Measurements from ENCODE around the gene TF. TPM values are rescaled to one million over a fixed set of nuclear protein-coding genes. Genes with fewer than 3 reads are reported as not detected.

TF gene
- total RNA-seq, 1 donor from 2014 or later: 2.3 TPM

GRCh38 chr3:133747907-133748639, 1.9 kb downstream of the TF start:
- peaks cover 3% of the 10 kb centered on the region for H3K4me1 Mint-ChIP-seq (ENCODE audit: low read depth, unreplicated experiment)
- peaks cover 2% of the 10 kb centered on the region for H3K27me3 Mint-ChIP-seq (ENCODE audit: unreplicated experiment)
- no peak overlapping the region for H3K27ac Mint-ChIP-seq (ENCODE audit: unreplicated experiment)
- peaks cover 2% of the 10 kb centered on the region for H3K9me3 Mint-ChIP-seq (ENCODE audit: unreplicated experiment)
- peaks cover 9% of the 10 kb centered on the region for H3K36me3 Mint-ChIP-seq (ENCODE audit: unreplicated experiment)
- TF ChIP-seq, protein P1, sequence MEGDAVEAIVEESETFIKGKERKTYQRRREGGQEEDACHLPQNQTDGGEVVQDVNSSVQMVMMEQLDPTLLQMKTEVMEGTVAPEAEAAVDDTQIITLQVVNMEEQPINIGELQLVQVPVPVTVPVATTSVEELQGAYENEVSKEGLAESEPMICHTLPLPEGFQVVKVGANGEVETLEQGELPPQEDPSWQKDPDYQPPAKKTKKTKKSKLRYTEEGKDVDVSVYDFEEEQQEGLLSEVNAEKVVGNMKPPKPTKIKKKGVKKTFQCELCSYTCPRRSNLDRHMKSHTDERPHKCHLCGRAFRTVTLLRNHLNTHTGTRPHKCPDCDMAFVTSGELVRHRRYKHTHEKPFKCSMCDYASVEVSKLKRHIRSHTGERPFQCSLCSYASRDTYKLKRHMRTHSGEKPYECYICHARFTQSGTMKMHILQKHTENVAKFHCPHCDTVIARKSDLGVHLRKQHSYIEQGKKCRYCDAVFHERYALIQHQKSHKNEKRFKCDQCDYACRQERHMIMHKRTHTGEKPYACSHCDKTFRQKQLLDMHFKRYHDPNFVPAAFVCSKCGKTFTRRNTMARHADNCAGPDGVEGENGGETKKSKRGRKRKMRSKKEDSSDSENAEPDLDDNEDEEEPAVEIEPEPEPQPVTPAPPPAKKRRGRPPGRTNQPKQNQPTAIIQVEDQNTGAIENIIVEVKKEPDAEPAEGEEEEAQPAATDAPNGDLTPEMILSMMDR (IDR thresholded peaks at IDR 0.05; ENCODE audit: partially characterized antibody, unreplicated experiment): no peak
- H3K4me3 Mint-ChIP-seq (ENCODE audit: unreplicated experiment): no peak overlapping the region
- no peak for DNase-seq

DNA sequence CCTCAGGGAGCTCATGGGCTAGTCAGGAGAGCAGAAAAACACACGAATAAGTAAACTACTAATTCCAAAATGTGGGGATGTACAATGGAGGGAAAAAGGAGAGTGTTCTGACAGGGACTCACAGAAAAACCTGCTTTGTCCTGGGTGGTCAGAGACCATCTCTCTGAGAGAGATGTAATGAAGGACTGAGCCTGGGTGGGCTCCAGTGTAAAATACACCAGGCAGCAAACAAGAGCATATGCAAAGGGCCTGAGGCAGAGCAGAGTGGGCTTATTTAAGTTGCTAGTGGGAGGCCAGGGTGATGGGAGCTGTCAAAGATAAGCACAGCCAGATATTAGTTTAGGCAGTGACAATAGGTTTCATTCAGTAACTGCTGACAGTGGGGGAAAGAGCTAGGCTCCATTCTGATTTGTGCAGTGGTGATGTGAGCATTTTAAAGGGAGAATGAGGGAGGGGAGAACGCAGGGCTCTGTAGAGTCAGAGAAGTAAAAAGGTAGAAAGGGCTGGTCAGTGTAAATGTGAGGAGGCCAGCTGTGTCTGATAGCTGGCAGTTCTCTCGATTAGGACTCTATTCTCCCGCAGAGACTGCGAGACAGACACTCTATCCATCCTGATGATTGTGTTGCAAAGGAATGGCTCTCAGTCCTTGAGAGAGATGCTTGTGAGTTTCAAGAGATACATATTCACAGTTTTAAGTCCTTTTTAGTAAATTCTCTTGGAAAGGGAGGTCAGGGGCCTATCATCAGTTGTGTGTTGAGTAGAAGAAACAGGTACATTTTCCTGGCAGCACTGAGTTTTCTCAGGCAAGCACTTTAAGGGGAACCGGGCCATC, 3.5 kb downstream of the TF start:
- Mint-ChIP-seq H3K36me3 (ENCODE audit: unreplicated experiment) (peaks cover 5% of the 10 kb centered on the region), H3K27ac (ENCODE audit: unreplicated experiment) (peak overlapping the region; percentile 19), H3K9me3 (ENCODE audit: unreplicated experiment) (peaks cover 2% of the 10 kb centered on the region), H3K4me3 (ENCODE audit: unreplicated experiment) (no peak overlapping the region), H3K27me3 (ENCODE audit: unreplicated experiment) (peaks cover 3% of the 10 kb centered on the region), H3K4me1 (ENCODE audit: low read depth, unreplicated experiment) (peaks cover 3% of the 10 kb centered on the region)
- no peak for DNase-seq
- TF ChIP-seq, protein P1 (IDR thresholded peaks at IDR 0.05; ENCODE audit: partially characterized antibody, unreplicated experiment): no peak

- peaks cover 3% of the 10 kb centered on the region for H3K4me1 Mint-ChIP-seq (ENCODE audit: low read depth, unreplicated experiment)
- TF ChIP-seq, protein P1 (IDR thresholded peaks at IDR 0.05; ENCODE audit: partially characterized antibody, unreplicated experiment): no peak
- DNase-seq: peak; percentile 46
- no peaks in the 10 kb centered on the region for H3K36me3 Mint-ChIP-seq (ENCODE audit: unreplicated experiment)
- no peak overlapping the region for H3K4me3 Mint-ChIP-seq (ENCODE audit: unreplicated experiment)
- peaks cover 2% of the 10 kb centered on the region for H3K9me3 Mint-ChIP-seq (ENCODE audit: unreplicated experiment)
- H3K27ac Mint-ChIP-seq (ENCODE audit: unreplicated experiment): no peak overlapping the region
- peaks cover 3% of the 10 kb centered on the region for H3K27me3 Mint-ChIP-seq (ENCODE audit: unreplicated experiment)
Measured at GRCh38 chr3:133750259-133750656, 4.1 kb downstream of the TF start.

DNA sequence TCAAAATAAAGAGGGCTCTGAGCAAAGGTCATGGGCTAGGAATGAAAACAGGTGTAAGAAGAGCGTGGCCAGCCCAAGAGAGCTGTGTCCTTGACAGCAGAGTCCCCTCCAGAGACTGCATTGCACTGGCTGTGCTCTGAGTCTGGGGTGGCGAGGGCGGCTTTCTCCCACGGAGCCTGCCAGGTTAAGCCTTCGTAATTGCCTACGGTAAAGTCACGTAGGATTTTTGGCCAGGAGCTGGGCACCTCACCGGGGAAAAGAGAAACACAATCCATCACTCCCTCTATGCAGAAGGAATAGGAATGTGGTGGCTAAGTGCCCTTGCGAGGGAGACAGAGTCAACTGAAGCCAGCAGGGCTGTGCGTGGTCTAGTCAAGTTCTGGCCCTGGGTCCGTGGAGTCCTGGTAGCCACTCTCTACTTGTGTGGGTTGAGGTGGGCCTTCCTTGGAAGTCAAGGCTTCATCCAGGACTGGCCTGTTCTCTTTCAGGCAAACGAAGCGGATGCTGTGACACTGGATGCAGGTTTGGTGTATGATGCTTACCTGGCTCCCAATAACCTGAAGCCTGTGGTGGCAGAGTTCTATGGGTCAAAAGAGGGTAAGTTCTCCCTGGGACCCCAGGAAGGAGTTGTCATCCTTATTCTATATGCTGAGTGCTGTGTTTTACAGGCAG, 7.0 kb downstream of the TF start:
- TF ChIP-seq, protein P1 (IDR thresholded peaks at IDR 0.05; ENCODE audit: partially characterized antibody, unreplicated experiment): no peak
- Mint-ChIP-seq H3K9me3 (ENCODE audit: unreplicated experiment) (no peaks in the 10 kb centered on the region), H3K4me3 (ENCODE audit: unreplicated experiment) (no peak overlapping the region), H3K36me3 (ENCODE audit: unreplicated experiment) (no peaks in the 10 kb centered on the region), H3K27ac (ENCODE audit: unreplicated experiment) (no peak overlapping the region), H3K4me1 (ENCODE audit: low read depth, unreplicated experiment) (no peaks in the 10 kb centered on the region), H3K27me3 (ENCODE audit: unreplicated experiment) (peaks cover 3% of the 10 kb centered on the region)
- DNase-seq: no peak

All from glutamatergic neuron (in vitro differentiated cells).